ENCODE results near the gene MYO7A.

- TF ChIP-seq POLR2A (IDR thresholded peaks at IDR 0.05; ENCODE audit: low read length) (no peak), GATA1 (IDR thresholded peaks at IDR 0.05; ENCODE audit: low read depth, low read length) (no peak)
Observed at GRCh38 chr11:77183431-77183984, 55.5 kb downstream of the MYO7A start.

Measured in erythroblast (primary cell).